Hepatocyte (in vitro differentiated cells): ENCODE data around the gene BIRC5. TPM values are rescaled to one million over a fixed set of nuclear protein-coding genes. Genes with fewer than 3 reads are reported as not detected.

Source experiments
- DNase-seq: peaks from one replicate; pipeline ENCODE4 v3.0.0-alpha.2; 2016; ENCODE audit warnings: low spot score
- H2AFZ ChIP-seq: fragments of 200-600 bp; sonication (generic); 2 replicates; pipeline ENCODE4 v1.6.0; 2016; ENCODE audit warnings: antibody characterized with exemption, mild to moderate bottlenecking
- H3K27ac ChIP-seq: fragments of 200-600 bp; sonication (generic); 2 replicates; pipeline ENCODE4 v1.5.1; 2016; ENCODE audit warnings: mild to moderate bottlenecking
- H3K27me3 ChIP-seq: fragments of 200-600 bp; sonication (generic); 2 replicates; pipeline ENCODE4 v1.6.1; 2016
- H3K36me3 ChIP-seq: fragments of 200-600 bp; sonication (generic); replicated peaks from 2 replicates; pipeline ENCODE4 v1.5.1; 2016; ENCODE audit warnings: low read depth; ENCODE audit not compliant: insufficient read depth
- H3K4me1 ChIP-seq: fragments of 200-600 bp; sonication (generic); 2 replicates; pipeline ENCODE4 v1.5.1; 2016; ENCODE audit warnings: mild to moderate bottlenecking, moderate library complexity; ENCODE audit not compliant: insufficient read depth
- H3K4me2 ChIP-seq: fragments of 200-600 bp; sonication (generic); 2 replicates; pipeline ENCODE4 v1.6.0; 2016
- H3K4me3 ChIP-seq: fragments of 200-600 bp; sonication (generic); 2 replicates; pipeline ENCODE4 v1.5.1; 2016; ENCODE audit warnings: mild to moderate bottlenecking
- H3K79me2 ChIP-seq: fragments of 200-600 bp; sonication (generic); 2 replicates; pipeline ENCODE4 v1.6.0; 2017; ENCODE audit warnings: mild to moderate bottlenecking
- H3K9me2 ChIP-seq: fragments of 200-600 bp; sonication (generic); replicated peaks from 2 replicates; pipeline ENCODE4 v1.6.0; 2017; ENCODE audit warnings: mild to moderate bottlenecking; ENCODE audit not compliant: insufficient read depth
- H3K9me3 ChIP-seq: fragments of 200-600 bp; sonication (generic); 2 replicates; pipeline ENCODE4 v1.5.1; 2016; ENCODE audit warnings: low read depth, mild to moderate bottlenecking
- H4K20me1 ChIP-seq: fragments of 200-600 bp; sonication (generic); 2 replicates; pipeline ENCODE4 v1.6.0; 2016; ENCODE audit warnings: mild to moderate bottlenecking; ENCODE audit not compliant: insufficient read depth, poor library complexity, severe bottlenecking
- EZH2 ChIP-seq: fragments of 200-600 bp; sonication (generic); IDR thresholded peaks from 2 replicates; pipeline ENCODE4 v1.6.1; 2016; ENCODE audit warnings: antibody characterized with exemption, mild to moderate bottlenecking, borderline replicate concordance
- EZH2phosphoT487 ChIP-seq: fragments of 200-600 bp; sonication (generic); IDR thresholded peaks from one replicate; pipeline ENCODE4 v1.6.1; 2018; ENCODE audit warnings: antibody characterized with exemption, mild to moderate bottlenecking, low read depth, moderate library complexity; ENCODE audit not compliant: unreplicated experiment, severe bottlenecking
- WGBS: methylation state at CpG from one replicate; pipeline ENCODE4 v1.1.6; 2016; ENCODE audit warnings: low lambda C conversion rate; ENCODE audit errors: missing lambda C conversion rate; 5-methylcytosine and 5-hydroxymethylcytosine counted together
- polyA plus RNA-seq: library from polyadenylated mRNA; unstranded; fragments of >200 nt; fragmentation: Nextera tagmentation; extraction: Ambion mirVana; gene quantifications from 2 replicates; pipeline ENCODE4 v1.2.1, GENCODE V29; 2016
- total RNA-seq: library from RNA; depleted of rRNA; stranded (reverse); fragments of >200 nt; gene quantifications from 2 replicates; pipeline ENCODE4 v1.2.3, GENCODE V29; 2014
- TF ChIP-seq, protein P1 (sequence below): fragments of 200-600 bp; sonication (generic); IDR thresholded peaks from 2 replicates; pipeline ENCODE4 v1.5.1; 2016; ENCODE audit warnings: antibody characterized with exemption, mild to moderate bottlenecking; ENCODE audit not compliant: poor library complexity

The BIRC5 gene
- total and polyA plus RNA-seq, 2 experiments from 2014 or later: 12.4 to 14.6 TPM

DNA sequence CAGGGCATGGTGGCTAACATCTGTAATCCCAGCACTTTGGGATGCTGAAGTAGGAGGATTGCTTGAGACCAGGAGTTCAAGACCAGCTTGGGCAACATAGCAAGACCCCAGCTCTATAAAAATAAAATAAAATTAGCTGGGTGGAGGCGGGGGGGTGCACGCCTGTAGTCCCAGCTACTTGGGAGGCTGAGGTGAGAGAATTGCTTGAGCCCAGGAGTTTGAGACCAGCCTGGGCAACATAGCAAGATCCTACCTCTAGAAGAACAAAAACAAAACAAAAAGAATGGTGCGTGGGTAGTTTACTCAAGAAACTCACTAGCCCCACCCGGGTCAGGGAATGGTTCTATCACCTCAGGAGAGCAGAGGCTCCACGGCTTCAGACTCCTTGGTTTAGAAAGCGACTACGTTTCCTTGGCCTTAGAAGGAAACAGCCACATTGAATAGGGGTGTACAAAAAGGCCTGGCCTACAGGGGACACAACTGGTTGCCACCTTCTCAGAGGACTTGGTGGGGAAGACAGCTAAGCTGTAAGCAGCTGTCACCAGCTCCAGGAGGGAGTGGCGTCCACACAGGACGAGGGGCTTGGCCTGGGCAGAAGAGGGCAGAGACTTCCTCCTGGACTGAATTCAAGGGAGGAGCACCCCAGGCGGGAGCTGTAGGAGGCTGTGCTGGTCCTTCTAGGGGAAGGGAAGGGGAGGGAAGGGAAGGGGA is 27.9 kb upstream of the BIRC5 start:
- Histone ChIP-seq H3K4me3 (no peak overlapping the region), H3K9me2 (no peaks in the 10 kb centered on the region), H2AFZ (peak overlapping the region; percentile 31), H3K27me3 (no peaks in the 10 kb centered on the region), H4K20me1 (no peaks in the 10 kb centered on the region), H3K79me2 (peaks cover 28% of the 10 kb centered on the region), H3K27ac (no peak overlapping the region), H3K4me1 (peaks cover 11% of the 10 kb centered on the region), H3K36me3 (no peaks in the 10 kb centered on the region), H3K9me3 (no peaks in the 10 kb centered on the region), H3K4me2 (peak overlapping the region; percentile 88)
- TF ChIP-seq, protein P1, sequence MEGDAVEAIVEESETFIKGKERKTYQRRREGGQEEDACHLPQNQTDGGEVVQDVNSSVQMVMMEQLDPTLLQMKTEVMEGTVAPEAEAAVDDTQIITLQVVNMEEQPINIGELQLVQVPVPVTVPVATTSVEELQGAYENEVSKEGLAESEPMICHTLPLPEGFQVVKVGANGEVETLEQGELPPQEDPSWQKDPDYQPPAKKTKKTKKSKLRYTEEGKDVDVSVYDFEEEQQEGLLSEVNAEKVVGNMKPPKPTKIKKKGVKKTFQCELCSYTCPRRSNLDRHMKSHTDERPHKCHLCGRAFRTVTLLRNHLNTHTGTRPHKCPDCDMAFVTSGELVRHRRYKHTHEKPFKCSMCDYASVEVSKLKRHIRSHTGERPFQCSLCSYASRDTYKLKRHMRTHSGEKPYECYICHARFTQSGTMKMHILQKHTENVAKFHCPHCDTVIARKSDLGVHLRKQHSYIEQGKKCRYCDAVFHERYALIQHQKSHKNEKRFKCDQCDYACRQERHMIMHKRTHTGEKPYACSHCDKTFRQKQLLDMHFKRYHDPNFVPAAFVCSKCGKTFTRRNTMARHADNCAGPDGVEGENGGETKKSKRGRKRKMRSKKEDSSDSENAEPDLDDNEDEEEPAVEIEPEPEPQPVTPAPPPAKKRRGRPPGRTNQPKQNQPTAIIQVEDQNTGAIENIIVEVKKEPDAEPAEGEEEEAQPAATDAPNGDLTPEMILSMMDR: no peak
- TF ChIP-seq EZH2 (no peak), EZH2phosphoT487 (no peak)
- DNase-seq: no peak
- WGBS: 63% methylated on average over 10 of the region's 10 CpGs

DNA sequence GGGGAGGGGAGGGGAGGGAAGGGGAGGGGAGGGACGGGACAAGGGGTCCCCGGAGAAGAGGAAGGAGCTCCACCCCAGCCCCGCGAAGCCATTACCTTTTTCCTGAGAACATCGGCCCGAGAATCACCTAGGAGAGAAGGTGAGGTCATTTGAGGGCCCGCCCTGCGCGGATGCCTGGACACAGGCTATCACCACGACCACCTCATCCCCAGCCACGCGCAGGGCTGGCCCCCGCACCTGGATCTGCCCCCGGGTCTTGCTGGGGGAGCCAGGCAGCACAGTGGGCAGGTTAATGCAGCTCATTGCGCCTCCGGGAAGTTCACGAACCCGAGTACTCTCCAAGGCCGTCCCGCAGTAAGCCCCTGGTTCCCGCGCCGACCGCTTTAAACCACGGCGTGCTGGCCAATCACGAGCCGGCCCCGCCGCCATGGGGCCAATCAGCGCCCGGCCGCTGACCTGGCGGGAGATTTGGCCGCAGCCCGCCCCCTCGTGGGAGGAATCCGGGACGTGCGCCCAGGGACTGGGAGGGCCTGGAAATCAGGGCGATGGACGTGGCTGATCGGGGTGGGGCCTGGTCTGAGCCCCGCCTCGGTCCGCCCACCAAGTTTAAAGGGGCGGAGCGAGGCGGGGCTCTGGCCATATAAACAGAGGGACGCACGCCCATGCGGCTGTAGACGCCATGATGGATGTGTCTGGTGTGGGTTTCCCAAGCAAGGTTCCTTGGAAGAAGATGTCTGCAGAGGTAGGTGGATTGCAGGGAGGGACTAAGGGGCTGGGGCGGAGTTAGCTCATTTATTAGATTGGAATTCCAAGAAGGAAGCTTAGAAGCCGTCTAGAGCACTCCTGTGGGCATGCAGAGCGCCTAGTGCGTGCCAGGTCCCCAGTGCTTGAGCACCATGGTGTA is 27.1 kb upstream of the BIRC5 start, which contains the start of the genes AFMID and TK1:
Gene AFMID, plus strand, starts transcription at position 671 of the 904 bp plus-strand sequence. Its CDS starts 9 bp downstream, at position 680.
Gene TK1, minus strand, starts transcription at position 361 of the 904 bp plus-strand sequence. Its CDS starts 58 bp downstream, at position 303.
- TF ChIP-seq, protein P1: peak; percentile 99
- TF ChIP-seq EZH2: no peak
- no peak for TF ChIP-seq EZH2phosphoT487
- no peaks in the 10 kb centered on the region for H3K27me3 ChIP-seq
- peak; percentile 98 for DNase-seq
- peaks cover 11% of the 10 kb centered on the region for H3K4me1 ChIP-seq
- peak within 1 kb of the TSS; percentile 33 for H3K4me3 ChIP-seq
- H3K36me3 ChIP-seq: no peaks in the 10 kb centered on the region
- 6% methylated on average over 50 of the region's 57 CpGs for WGBS
- H3K4me2 ChIP-seq: peak within 1 kb of the TSS; percentile 88
- no peaks in the 10 kb centered on the region for H4K20me1 ChIP-seq
- no peaks in the 10 kb centered on the region for H3K9me2 ChIP-seq
- no peaks in the 10 kb centered on the region for H3K9me3 ChIP-seq
- H2AFZ ChIP-seq: peak within 1 kb of the TSS; percentile 31
- peaks cover 28% of the 10 kb centered on the region for H3K79me2 ChIP-seq
- peak within 1 kb of the TSS; percentile 60 for H3K27ac ChIP-seq

DNA sequence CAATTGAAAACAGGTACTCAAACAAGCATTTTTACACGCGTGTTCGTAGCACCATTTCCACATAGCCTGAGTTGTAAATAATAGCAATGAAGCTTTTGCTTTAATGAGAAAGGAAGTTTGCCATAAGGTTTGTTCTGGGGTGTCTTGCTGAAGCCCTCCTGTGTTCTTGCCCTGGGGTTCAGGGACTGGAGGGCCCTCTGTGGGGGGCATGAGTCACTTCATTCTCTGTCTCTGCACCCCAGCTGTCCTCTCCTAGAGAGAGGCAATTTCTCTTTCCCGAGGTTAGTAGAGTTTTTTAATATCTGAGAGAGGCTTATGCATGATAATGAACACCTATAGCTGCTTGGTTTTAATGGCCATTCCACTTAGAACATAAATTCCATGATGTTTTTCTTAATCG is 17.3 kb upstream of the BIRC5 start:
- Histone ChIP-seq H2AFZ (no peak overlapping the region), H3K9me3 (no peaks in the 10 kb centered on the region), H3K27ac (no peak overlapping the region), H3K36me3 (no peaks in the 10 kb centered on the region), H3K27me3 (no peaks in the 10 kb centered on the region), H3K4me2 (no peak overlapping the region), H3K79me2 (peaks cover 5% of the 10 kb centered on the region), H3K9me2 (no peaks in the 10 kb centered on the region), H3K4me1 (no peaks in the 10 kb centered on the region), H3K4me3 (no peak overlapping the region), H4K20me1 (no peaks in the 10 kb centered on the region)
- DNase-seq: no peak
- TF ChIP-seq EZH2 (no peak), EZH2phosphoT487 (no peak)
- TF ChIP-seq, protein P1: no peak
- WGBS: 89% methylated on average over 5 of the region's 5 CpGs
